CD4-positive, alpha-beta T cell treated with Interleukin-6 at 100 ng/mL for 8 hours (primary cell): ENCODE data around the gene LHPP.

Experiments
- DNase-seq: peaks from one replicate; pipeline ENCODE4 v3.0.0-alpha.2; 2020; ENCODE audit warnings: mixed read lengths, low spot score

LHPP gene

DNA sequence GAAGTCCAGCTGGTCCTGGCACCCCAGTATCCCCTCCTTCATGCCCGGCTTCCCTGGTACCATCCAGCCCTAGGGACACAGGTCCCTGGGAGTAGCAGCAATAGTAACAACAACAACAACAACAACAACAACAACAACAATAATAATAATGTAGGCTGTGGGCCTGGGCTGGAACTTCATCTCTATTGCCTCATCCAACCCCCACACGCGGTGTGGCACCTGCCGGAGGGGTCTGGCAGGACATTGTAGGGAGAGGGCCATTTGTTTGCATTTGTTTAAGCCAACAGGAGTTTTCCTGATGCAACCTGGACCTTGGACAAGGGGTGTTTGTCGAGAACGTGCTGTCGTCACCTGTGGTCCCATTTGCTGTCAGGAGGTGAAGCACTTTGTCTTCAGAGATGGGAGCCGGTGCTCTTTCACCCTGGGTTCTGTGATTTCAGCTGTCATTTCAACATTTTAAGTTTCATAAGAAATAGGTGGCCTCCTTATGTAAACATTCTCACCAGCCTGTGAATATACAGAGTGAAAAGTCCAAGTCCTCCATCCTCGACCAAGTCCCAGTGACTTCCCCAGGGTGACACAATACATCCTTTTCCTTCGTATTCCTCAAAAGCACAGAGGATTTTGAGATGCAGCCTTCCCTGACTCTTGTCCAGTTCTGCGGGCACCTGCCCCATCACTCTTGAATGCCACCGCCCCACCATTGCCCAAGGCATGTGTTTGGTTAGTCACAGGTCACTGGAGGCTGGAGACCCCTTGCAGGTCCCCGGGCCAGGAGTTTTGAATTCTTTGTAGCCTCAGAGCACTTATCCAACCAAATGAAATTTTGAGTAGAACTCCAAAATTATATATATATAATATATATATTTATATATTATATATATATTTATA lies 9.2 kb downstream of the LHPP start:
- DNase-seq, result no peak

DNA sequence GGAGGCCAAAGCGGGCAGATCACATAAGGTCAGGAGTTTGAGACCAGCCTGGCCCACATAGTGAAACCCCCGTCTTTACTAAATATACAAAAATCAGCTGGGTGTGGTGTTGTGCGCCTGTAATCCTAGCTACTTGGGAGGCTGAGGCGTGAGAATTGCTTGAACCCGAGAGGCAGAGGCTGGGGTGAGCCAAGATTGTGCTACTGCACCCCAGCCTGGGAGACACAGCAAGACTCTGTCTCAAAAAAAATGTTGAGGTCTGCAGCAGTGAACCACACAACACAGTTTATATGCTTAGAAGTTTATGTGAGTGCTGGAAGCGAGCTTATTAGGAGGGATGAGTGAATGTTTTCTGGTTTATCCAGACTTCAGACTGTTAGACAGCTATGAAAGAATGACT lies 10.4 kb downstream of the LHPP start:
- DNase-seq, result no peak

DNA sequence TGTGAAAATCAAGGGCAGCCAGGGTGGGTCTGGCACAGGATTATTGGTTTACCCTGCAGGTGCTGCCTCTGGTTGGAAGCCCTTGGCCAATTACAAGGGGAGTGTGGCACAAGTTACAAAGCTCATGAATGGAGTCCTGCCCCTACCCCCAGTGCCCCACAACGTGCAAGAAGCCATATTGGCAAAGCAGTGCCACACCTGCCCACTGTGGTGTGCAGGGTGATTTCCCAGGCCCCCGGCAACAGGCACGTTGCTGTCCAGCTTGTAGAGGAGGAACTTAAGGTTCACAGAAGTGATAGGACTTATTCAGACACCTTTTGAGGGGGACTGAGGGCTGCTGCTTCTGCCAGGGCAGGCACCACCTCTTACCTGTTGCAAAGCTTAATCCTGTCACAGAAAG lies 11.4 kb downstream of the LHPP start:
- DNase-seq, result no peak

DNA sequence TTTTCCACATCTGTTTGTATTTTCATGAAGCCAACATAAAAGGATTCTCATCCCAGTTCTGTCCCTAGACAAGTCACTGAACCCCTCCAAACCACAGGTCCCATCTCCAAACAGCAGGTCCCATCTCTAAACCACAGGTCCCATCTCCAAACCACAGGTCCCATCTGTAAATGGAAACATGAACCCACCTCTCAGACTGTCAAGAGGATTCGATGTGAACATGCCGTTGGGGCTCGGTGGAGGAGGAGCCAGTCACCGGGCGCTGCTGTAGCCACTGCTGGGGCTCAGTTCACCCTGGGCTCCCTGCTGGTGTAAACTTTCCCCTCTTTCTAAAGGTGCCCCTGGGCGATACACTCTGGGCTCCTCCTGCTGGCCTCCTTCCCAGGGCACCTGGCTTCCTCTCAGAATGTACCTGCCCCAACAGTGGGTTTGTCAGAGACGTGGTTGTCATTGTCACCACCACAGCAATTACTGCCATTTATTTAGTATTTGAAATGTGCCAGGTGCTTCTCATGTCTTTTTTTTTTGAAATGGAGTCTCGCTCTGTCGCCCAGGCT lies 13.0 kb downstream of the LHPP start:
- no peak for DNase-seq

DNA sequence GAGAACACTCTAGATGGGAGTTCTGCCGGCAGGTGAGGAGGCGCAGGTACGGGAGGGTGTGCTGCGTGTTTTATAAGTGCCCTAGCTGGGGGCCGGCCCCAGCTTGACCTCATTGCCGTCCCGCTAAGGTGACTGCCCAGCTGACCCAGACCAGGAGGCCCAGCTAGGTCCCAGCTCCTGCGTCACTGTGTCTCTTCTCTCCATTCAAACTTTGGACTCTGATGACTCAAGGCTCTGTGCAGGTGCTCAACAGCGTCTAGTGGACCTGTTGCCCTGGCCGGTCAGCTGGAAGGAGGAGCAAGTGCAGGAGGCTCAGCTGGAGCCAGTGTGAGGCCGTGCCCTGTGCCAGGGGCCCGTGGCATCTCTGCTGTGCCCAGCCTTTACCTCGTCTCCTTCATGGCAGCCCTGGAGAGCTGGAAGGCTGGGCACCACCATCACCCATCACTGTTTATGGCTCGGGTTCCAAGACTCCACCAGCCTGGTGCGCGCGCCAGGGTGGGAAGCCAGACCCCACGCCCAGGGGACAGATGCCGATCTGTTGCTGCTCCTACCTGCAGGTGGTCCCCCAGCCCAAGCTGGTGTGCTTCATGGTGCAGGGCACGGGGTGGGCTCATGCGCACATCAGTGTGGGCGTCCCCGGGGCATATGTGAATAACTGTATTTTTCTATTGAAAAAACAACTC lies 14.6 kb downstream of the LHPP start:
- no peak for DNase-seq

DNA sequence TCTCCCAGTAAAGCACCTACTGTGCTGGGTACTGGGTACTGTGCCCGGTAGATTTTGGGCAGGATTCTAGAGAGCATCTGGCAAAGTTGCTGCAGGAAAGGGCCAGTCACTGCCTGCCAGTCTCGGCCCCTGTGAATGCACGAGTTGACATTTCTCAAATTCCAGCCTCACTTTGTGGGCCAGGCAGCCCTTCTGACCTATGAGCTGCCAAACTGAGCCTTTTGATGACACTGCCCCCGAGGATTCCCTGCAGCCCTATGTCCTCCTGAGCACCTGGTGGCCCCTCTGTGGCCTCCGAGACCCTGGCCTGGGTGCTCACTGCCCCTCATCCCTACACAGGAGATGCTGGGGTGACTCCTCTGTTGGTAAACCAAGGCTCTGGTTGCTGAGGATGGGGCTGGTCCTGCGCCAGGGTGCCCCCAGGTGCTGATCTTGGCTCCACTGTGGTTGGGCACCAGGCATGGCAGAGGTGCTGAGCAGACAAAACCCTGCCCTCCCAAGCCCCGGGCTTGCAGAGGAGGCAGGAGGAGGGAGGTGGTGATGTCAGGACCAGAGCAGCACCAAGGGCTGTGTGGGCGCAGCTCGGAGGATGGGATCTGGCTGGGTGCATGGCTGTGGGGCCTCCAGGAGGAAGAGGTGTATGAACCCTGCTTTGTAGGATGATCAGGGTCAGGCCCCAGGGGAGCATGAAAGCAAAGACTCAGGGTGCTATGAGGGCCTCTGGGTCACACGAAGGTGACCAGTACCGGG lies 16.2 kb downstream of the LHPP start:
- DNase-seq, result no peak

DNA sequence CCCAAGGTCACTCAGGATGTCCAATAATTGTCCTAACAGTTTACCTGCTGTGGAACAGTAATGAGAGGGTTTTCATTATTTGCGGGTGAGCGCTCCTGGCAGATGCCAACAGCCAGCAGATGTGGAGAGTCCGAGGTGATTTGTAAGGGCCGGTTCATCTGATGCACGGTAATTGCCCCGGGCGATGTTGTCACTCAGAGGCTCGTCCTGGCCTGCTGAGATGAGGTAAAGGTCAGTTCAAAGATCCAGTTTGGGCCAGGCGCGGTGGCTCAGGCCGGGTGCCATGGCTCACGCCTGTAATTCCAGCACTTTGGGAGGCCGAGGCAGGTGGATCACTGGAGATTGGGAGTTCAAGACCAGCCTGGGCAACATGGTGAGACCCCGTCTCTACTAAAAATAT lies 16.9 kb downstream of the LHPP start:
- DNase-seq, result no peak

DNA sequence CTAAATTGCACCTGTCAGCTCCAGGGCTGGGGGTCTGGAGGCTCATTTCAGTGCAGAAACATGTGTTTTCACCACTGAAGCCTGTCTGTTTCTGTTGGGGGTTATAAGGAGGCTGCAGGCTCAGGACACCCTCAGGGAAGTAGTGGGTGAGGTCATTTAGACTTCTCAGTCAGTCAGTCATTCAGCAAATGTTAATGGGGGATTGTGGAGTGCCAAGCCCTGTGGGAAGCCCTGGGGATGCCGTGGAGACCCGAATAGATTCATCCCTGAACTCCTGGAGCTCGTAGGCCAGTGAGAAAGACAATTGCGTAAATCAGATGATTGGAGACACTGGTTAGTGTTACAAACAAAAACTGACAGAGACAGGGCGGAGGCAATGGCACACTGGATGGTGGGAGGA lies 19.2 kb downstream of the LHPP start:
- no peak for DNase-seq

DNA sequence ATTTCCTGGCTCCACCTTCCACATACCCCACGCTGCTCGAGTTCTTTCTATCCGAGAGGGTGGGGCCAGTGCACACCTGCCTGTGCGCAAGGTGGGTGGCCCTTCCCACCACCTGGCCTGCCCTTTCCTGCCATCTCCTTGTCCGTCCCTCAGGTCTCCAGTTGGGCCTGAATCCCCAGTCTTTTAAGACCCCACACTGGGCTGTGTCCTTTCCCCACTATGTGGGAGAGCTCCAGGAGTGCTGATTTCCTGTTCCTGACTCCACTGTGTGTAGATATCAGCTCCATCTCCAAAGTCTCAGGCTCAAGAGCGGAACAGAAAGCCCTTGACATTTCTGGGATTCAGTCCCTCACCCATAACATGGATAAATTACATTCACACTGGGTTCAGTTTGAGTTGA lies 20.1 kb downstream of the LHPP start:
- DNase-seq, result no peak

DNA sequence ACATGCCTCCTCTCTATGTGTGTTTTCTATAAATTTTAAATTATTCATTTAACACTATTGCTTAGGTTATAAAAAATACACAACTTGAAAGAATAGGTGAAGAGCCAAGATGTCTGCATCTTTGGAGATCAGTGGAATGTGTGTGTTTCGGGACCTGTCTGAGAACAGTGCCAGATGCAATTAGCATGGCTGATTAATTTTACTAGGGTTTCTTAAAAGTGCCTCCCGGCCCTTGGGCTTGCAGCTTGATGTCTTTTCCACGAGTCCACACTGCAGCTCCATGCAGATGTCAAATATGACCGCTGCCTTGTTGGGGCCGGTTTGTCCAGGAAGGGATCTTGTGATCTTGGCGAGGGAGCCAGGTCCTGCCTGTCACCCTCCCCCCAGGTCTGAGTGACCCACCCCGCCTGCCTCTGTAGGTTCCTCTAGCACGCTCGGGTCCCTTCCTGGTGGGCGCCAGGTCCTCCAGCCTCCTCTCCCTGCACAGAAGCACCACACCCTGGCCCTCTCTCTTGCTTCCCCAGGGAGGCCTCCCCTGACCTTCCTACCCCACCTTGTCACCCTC lies 20.7 kb downstream of the LHPP start:
- no peak for DNase-seq

DNA sequence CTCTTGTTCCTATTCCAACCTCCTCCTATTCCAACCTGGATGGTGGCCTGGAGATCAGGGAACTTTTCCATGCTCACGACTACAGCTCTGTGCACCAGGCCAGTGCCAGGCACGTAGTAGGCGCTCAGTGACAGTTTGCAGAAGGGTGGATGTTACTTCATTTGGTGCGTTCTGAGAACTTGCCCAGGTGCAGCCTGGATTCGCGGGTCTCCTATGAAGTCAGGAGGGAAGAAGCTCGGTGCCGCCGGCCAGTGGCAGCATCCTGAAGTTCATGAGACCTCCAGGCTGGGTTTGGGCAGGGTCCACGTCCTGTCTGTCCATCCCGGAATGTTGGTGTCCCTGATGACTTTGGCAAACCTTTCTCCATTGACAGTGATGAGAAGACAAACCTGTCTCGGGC lies 21.3 kb downstream of the LHPP start:
- no peak for DNase-seq

DNA sequence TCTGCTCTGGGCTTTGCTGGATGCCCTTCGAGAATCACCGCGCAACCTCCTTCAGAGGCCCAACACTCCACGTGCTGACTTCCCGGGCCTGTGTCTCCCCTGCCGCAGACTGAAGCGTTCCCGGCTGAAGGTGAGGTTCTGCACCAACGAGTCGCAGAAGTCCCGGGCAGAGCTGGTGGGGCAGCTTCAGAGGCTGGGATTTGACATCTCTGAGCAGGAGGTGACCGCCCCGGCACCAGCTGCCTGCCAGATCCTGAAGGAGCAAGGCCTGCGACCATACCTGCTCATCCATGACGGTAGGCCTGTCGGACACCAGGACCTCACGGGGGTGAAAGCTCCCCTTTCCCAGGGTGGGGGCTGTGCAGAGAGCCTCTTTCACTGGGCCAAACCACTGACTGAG lies 22.4 kb downstream of the LHPP start:
- no peak for DNase-seq

DNA sequence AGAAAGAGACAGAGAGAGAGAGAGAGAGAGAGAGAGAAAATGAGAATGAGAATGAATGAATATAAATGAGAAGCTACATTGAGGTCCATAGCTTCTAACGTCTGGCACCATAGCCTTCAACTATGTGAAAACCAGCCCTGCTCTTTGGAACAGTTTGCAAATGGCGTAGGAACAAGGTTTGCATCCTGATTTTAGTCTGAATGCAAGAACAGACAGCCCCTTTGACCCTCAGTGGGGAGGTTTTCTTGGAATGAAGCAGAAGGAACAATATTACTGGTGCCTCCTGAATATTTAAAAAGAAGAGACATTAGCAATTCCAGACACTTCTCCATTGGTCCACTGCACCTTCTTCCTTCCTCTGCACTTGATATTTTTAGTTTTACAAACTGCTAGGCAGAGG lies 23.0 kb downstream of the LHPP start:
- DNase-seq, result no peak

DNA sequence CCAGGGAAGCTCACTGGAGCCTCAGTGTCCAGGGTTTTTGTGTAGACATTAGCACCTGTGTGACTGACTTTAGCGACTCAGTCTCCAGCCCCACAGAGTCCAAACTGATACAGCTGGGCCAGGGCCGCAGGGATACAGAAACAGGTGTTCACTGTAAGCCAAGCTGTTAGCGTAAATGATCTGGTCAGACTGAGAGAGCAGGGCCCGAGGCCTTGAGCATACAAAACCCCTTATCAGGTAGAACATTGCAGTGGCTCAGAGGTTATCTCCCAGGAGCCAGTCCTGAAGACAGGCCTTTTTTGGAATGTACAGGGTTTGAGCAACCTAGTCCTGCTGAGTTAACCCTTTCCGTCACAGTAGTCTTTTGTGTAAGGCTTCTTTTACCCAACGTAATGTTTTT lies 25.0 kb downstream of the LHPP start:
- no peak for DNase-seq

DNA sequence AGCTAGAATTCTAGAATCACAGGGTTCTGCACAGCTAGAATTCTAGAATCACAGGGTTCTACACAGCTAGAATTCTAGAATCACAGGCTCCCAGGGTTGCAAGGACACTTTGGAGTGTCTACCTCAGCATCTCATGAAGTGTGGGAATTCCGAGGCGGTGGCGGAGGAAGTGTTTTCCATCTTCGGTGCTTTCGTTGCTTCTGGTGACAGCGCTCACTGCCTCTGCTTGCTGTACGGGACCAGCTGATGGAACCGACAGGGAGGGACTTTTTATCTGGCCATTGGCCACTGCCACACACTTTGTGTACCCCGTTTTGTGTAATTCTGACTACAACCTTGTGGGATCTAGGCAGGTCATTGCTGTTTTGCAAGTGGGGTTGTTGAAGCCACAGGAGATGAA lies 29.5 kb downstream of the LHPP start:
- DNase-seq, result no peak

DNA sequence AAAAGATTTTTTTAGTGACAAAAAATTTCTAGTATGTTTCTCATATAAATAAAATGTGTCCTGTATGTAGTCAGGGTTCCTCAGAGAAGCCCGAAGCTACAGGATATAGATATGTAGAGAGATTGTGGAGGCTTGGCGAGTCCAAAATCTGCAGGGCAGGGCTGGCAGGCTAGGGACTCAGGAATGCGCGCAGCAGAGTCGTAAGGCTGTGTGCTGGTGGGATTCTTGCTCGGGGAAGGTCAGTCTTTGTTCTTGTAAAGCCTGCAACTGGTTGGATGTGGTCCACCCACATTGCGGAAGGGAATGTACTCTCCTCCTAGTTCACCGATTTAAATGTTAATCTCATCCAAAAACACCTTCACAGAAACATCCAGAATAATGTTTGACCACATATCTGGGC lies 30.6 kb downstream of the LHPP start:
- DNase-seq, result no peak

DNA sequence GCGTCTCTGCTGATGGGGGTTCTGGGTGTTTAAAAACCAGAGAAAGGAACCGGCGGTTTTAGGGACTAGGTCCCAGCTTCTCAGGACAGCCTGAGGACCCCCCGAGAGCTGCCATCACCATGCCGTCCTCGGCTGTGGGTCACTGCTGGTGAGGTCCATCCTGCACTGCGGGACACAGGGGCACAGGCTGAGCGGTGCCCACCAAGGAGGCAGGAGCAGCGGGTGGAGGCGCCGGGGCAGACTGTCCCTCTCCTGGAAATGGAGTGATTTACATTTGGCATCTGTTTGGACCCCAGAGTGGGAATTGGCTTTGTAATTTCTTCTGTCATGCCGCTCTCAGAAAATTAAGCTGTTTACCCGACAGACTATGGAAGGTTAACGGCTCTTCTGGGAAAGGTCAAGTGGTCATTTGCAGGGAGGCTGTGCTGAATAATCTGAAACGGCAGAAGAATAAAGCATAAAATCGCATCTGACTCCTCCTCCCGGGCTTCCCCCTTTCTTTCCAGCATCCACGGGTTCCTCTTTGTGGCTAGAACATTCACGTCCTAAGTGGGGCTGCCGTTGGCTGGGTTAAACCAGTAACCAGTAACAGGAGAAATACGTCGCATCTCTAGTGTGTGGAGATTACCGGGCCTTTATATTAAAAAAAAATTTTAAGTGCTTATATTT lies 31.7 kb downstream of the LHPP start:
- DNase-seq, result no peak

DNA sequence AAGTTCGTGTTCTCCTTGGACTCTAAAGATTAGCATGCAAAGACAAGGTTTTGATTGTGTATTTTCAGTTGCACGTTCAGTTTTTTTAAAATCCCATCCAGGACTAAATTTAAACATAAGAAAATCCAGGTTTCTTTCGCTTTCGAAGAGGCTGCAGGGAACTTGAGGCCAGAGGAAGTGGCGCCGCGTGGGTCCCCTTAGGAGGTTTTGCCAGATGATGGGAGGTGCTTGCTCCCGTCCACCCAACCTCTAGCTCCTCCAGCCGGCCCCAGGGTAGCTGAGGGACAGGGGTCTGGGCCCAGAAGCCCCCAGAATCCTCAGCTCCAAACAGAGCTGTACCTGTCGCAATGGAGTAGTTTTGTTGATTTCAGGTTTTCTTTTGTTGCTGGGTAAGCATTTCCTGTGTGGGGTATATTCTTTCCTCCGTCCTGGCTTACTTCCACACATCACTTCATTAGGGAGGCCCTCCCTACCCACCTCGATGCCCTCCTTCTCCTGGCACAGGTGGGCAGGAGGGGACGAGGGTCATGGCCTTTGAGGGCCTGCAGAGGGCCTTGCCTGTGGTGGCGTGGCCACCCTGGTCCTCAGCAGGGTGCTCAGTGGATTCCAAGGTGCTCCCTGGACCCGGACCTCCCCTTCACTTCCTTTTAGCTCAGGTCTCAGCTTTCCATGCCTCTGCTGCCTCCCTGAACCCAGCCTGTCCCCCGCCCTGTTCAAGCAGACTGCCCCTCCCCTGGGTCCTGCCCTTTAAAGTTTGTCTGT lies 32.6 kb downstream of the LHPP start:
- DNase-seq, result no peak

DNA sequence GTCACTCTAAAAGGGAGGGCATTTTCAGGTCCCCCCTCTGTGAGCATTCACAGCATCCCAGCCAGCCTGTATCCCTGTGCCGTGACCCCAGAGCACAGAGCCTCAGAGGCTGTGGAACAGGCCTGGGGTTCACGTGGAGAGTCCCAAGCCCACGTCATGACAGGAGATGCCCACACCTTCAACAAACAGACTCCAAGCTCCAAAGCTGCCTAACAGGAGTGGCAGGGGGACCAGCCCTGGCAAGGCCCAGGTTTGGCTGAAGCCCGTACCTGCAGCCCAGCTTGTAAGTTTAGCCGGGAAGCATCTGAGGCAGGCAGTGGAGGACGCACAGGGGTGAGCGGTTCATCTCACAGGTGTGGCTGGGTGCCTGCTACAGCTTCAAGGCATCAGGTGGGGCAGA lies 33.5 kb downstream of the LHPP start:
- DNase-seq, result no peak

DNA sequence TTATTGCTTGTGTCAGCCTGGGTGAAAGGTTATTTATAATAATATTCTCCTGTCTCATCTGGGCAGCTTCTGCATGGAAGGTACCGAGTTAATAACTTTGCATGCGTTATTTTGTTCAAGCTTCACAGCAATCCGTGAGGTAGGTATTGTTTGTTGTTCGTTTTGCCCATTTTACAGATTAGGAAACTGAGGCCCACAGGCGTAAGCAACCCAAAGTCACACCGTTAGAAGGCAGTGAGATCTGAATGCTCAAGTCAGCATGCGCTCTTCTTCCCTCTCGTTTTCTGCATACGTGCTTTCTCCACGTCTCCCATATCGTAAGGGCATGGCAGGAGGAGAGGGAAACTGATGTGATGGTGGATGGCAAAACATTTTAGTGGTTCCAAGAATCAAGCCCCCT lies 34.1 kb downstream of the LHPP start:
- DNase-seq, result no peak

DNA sequence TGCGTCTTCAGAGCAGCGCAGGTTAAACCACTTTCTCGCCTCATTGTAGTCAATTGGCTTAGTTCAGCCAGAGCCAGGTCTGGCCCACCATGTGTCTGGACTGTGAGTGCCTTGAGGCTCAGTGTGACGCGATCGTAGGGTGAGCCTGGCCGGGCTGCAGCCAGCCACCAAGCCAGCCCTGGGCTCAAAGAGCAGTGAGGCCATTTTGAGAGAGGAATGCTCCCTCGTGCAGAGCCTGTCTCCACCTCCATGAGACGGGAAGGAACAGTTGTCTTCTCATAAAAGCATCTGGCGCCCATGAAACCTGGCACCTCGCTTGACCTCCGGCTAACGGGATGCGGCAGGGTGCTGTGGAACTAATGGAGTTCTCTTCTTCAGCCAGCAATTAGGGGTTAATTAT lies 34.5 kb downstream of the LHPP start:
- DNase-seq, result no peak
